ENCODE measurements around the gene DYDC1. TPM values are rescaled to one million over a fixed set of nuclear protein-coding genes. Genes with fewer than 3 reads are reported as not detected.

The DYDC1 gene
- total RNA-seq, 1 donor from 2014 or later: not detected

DNA sequence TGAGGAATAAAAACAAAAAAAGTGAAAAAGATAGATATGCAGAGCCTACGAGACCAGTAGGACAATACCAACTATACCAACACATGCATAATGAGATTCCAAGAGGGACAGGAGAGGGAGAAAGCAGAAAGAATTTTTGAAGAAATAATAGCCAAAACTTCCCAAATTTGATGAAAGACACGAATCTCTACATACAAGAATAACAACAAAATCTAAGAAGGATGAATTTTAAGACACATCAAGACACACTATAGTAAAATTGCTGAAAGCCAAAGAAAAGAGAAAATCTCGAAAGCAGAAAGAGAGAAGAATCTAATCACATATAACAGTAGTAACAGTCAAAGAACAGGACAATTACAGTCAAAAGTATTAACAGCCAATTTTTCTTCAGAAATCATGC is 59.6 kb downstream of the DYDC1 start:
- no peaks in the 10 kb centered on the region for H3K9me3 ChIP-seq (ENCODE audit: low read depth)
- H2AFZ ChIP-seq (replicated peaks): no peak overlapping the region
- H3K27ac ChIP-seq: no peak overlapping the region
- no peaks in the 10 kb centered on the region for H4K20me1 ChIP-seq (ENCODE audit: low read depth)
- H3K4me1 Mint-ChIP-seq: no peaks in the 10 kb centered on the region
- no peak overlapping the region for H3K9ac ChIP-seq
- no peaks in the 10 kb centered on the region for H3K79me2 ChIP-seq (ENCODE audit: low read depth)
- H3K27me3 Mint-ChIP-seq (ENCODE audit: insufficient read depth, low read depth): no peaks in the 10 kb centered on the region
- H3K4me1 ChIP-seq: no peaks in the 10 kb centered on the region
- no peaks in the 10 kb centered on the region for H3F3A ChIP-seq (ENCODE audit: low read depth)
- H3K36me3 Mint-ChIP-seq: no peaks in the 10 kb centered on the region
- H3K27me3 ChIP-seq: no peaks in the 10 kb centered on the region
- DNase-seq (ENCODE audit: low spot score): no peak
- H3K4me3 Mint-ChIP-seq: no peak overlapping the region
- peaks cover 9% of the 10 kb centered on the region for H3K9me3 Mint-ChIP-seq
- TF ChIP-seq EZH2phosphoT487 (IDR thresholded peaks at IDR 0.05) (no peak), EZH2 (IDR thresholded peaks at IDR 0.05) (no peak)
- TF ChIP-seq, protein P1, sequence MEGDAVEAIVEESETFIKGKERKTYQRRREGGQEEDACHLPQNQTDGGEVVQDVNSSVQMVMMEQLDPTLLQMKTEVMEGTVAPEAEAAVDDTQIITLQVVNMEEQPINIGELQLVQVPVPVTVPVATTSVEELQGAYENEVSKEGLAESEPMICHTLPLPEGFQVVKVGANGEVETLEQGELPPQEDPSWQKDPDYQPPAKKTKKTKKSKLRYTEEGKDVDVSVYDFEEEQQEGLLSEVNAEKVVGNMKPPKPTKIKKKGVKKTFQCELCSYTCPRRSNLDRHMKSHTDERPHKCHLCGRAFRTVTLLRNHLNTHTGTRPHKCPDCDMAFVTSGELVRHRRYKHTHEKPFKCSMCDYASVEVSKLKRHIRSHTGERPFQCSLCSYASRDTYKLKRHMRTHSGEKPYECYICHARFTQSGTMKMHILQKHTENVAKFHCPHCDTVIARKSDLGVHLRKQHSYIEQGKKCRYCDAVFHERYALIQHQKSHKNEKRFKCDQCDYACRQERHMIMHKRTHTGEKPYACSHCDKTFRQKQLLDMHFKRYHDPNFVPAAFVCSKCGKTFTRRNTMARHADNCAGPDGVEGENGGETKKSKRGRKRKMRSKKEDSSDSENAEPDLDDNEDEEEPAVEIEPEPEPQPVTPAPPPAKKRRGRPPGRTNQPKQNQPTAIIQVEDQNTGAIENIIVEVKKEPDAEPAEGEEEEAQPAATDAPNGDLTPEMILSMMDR (IDR thresholded peaks at IDR 0.05): no peak
- no peaks in the 10 kb centered on the region for H3K36me3 ChIP-seq
- H3K4me3 ChIP-seq: no peak overlapping the region
- H3K27ac Mint-ChIP-seq: no peak overlapping the region
- H3K4me2 ChIP-seq: no peak overlapping the region

DNA sequence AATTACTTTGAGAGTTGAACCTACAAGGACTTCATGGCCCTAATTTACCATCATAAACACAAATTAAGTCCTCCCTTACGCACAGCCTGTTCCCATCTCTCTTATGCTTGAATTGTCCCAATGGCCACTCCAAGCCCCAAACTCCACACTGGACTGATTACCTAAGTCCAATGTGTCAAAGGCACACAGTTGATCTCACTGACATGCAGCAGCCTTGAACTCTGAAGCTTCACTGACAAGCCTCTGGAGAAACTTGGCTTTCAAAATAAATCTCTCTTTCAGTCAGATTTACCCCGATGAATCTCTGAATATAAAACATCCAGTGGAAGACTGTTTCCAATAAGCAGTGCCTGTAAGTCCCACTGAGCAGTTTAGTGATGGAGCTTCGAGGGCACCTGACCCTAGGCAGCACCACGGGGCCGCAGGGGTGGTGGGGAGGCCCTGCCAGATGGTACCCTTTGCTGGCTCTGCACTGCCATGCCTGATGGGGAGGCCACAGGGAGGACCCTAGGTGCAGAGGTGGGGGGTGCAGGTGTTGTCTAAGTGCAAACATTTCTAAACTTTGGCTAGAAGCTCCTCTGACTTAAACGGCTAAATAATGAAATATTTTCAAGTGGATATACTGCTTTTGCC is 63.8 kb downstream of the DYDC1 start:
- no peaks in the 10 kb centered on the region for H3K36me3 Mint-ChIP-seq
- Histone ChIP-seq H3K36me3 (no peaks in the 10 kb centered on the region), H3K4me1 (no peaks in the 10 kb centered on the region), H3K79me2 (ENCODE audit: low read depth) (no peaks in the 10 kb centered on the region), H3K9me3 (ENCODE audit: low read depth) (no peaks in the 10 kb centered on the region), H3F3A (ENCODE audit: low read depth) (no peaks in the 10 kb centered on the region), H3K4me2 (no peak overlapping the region), H4K20me1 (ENCODE audit: low read depth) (no peaks in the 10 kb centered on the region), H3K27me3 (no peaks in the 10 kb centered on the region), H3K27ac (no peak overlapping the region), H2AFZ (replicated peaks) (no peak overlapping the region), H3K9ac (no peak overlapping the region), H3K4me3 (no peak overlapping the region)
- peaks cover 7% of the 10 kb centered on the region for H3K4me1 Mint-ChIP-seq
- H3K27ac Mint-ChIP-seq: no peak overlapping the region
- H3K4me3 Mint-ChIP-seq: no peak overlapping the region
- DNase-seq (ENCODE audit: low spot score): no peak
- H3K9me3 Mint-ChIP-seq: peaks cover 10% of the 10 kb centered on the region
- peaks cover 3% of the 10 kb centered on the region for H3K27me3 Mint-ChIP-seq (ENCODE audit: insufficient read depth, low read depth)
- TF ChIP-seq EZH2phosphoT487 (IDR thresholded peaks at IDR 0.05) (no peak), EZH2 (IDR thresholded peaks at IDR 0.05) (no peak)
- TF ChIP-seq, protein P1 (IDR thresholded peaks at IDR 0.05): no peak

DNA sequence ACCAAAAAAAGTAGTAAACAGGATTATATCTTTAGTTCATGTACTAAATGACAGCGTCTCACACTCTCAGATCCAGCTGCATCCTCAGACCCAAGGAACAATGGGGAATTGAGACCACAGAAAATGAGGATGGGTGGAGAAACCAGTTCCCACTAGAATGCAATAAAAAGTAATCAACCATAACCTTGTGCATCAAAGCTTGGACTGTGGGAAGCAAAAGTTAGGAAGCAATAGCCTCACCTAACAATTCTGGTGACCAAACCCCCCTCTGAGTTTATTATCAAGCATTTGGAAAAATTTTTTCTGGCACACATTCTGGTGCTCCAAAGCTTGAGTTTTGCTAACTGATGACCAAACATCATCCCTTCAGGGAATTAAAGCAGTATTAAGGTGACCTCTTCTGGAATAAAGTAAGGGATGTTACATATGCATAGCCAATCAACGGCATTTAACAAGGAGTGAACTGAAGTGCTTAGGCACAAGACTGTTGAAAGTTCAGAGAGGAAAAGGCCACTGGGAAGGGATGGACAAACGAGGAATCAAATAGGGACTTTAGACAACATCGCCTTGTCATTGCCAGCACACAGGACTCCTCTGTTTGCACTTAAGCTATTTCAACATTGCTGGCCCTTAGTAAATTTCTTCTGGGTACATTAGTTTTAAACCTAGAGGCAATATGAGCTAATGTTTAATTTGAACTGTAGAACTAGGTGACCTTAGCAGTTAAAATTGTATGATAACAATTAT is 65.9 kb downstream of the DYDC1 start:
- Histone ChIP-seq H3K9ac (no peak overlapping the region), H3K4me1 (no peaks in the 10 kb centered on the region), H3K4me3 (no peak overlapping the region), H3K4me2 (no peak overlapping the region), H4K20me1 (ENCODE audit: low read depth) (no peaks in the 10 kb centered on the region), H3K27ac (no peak overlapping the region), H3K79me2 (ENCODE audit: low read depth) (no peaks in the 10 kb centered on the region), H3K36me3 (no peaks in the 10 kb centered on the region), H2AFZ (replicated peaks) (no peak overlapping the region), H3K9me3 (ENCODE audit: low read depth) (no peaks in the 10 kb centered on the region), H3F3A (ENCODE audit: low read depth) (no peaks in the 10 kb centered on the region), H3K27me3 (no peaks in the 10 kb centered on the region)
- Mint-ChIP-seq H3K27ac (no peak overlapping the region), H3K9me3 (peaks cover 4% of the 10 kb centered on the region), H3K36me3 (no peaks in the 10 kb centered on the region), H3K4me3 (no peak overlapping the region), H3K27me3 (ENCODE audit: insufficient read depth, low read depth) (peaks cover 3% of the 10 kb centered on the region), H3K4me1 (peaks cover 7% of the 10 kb centered on the region)
- no peak for DNase-seq (ENCODE audit: low spot score)
- no peak for TF ChIP-seq EZH2 (IDR thresholded peaks at IDR 0.05)
- no peak for TF ChIP-seq EZH2phosphoT487 (IDR thresholded peaks at IDR 0.05)
- TF ChIP-seq, protein P1 (IDR thresholded peaks at IDR 0.05): no peak
